LoVo (cell line): ENCODE measurements around the gene NSL1.
"Not testable (repeated sequence)": the region's sequence is repeated elsewhere in the genome, so short reads cannot be mapped to it uniquely, and the experiment has no call there.

ENCODE experiments used
- DNase-seq: peaks from one replicate; pipeline ENCODE4 v3.0.0-alpha.2; 2016; ENCODE audit warnings: low spot score

Gene NSL1

GRCh38 chr1:212749821-212750535, 41.6 kb downstream of the NSL1 start:
- DNase-seq: peak; percentile 75

GRCh38 chr1:212746546-212746945, 45.0 kb downstream of the NSL1 start:
- DNase-seq: no peak

DNA sequence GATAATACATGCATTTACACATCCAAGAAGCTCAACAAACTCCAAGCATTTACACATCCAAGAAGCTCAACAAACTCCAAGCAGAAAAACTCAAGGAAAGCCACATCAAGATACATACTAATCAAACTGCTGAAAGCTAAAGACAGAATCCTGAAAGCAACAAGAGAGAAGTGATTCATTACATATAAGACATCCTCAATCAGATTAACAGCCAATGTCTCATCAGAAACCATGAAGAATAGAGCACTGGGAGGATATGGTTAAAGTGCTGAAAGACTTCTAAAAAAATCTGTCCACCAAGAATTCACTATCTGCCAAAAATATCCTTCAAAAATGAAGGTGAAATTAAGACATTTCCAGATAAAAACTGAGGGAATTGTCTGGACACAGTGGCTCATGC, 46.3 kb downstream of the NSL1 start:
- DNase-seq: no peak

DNA sequence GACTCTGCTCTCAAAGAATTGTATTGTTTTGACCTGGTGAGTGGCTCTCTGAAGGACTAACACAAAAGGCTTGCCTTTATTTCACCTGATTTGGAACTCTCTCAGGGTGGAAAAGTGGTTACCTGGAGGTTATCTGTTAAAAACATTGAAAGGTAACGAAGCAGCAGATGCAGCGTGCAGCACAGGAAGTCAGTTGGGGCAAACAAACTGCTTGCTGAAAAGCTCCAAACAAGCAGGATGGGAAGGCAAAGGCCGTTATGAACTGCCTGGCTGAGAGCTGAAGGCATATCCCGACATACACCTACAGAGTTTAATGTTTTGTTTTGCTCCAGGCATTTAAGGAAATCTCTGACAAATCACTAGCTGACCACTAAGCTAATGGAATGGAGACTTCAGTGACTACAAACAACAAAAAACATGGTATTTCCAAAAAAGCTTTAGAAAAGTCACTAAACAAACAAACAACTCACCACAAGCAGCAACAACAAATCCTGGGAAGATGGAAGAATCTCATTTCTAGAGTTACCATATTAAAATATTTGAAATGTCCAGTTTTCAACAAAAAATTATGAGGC, 47.6 kb downstream of the NSL1 start:
- DNase-seq: no peak

DNA sequence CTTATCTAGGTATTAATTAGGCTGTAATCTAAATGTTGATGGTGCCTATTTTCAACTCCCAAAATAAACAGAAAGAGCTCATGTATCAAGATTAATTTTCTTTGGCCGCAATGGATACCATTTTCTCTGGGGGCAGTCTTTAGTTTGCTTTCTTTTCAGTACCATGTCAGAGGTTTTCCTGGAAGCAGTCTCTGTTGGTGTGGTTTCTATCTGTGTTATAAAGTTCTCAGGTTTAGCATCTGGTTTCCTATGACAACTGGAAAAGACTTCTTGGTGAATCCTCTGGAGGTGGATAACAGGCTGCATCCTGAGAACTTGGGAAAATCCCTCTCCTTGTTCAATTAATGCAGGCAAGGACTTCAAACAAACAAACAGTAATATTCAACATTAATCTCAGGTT, 53.2 kb downstream of the NSL1 start:
- DNase-seq: no peak

DNA sequence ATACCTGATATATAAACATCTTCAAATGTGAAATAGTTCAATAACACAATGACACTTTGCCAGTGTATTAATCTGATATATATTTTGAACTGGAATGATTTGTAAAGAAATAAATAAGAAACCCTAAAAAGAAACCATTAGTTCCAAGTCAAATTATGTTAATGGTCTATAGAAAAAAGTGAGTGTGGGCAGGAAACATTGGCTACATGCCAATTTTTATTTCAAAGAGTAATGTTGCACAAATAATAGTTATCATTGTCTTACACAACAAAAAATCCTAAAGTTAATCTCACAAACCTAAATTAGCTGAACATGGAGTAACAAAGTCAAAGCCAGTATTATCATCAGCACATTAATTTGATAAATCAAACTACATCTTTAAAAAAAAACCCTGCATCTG, 54.0 kb downstream of the NSL1 start:
- no peak for DNase-seq

GRCh38 chr1:212733109-212733508, 58.5 kb downstream of the NSL1 start:
- DNase-seq: no peak

- no peak for DNase-seq
Measured at GRCh38 chr1:212731630-212732029, 59.9 kb downstream of the NSL1 start.

- no peak for DNase-seq
Measured at GRCh38 chr1:212728606-212729005, 63.0 kb downstream of the NSL1 start.

GRCh38 chr1:212727386-212728181, 64.0 kb downstream of the NSL1 start:
- no peak for DNase-seq

DNA sequence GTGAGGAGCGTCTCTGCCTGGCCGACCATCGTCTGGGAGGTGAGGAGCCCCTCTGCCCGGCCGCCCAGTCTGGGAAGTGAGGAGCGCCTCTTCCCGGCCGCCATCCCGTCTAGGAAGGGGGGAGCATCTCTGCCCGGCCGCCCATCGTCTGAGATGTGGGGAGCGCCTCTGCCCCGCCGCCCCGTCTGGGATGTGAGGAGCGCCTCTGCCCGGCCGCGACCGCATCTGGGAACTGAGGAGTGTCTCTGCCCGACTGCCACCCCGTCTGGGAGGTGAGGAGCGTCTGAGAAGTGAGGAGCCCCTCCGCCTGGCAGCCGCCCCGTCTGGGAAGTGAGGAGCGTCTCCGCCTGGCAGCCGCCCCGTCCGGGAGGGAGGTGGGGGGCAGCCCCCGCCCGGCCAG, 66.9 kb downstream of the NSL1 start:
- not testable (repeated sequence) for DNase-seq

DNA sequence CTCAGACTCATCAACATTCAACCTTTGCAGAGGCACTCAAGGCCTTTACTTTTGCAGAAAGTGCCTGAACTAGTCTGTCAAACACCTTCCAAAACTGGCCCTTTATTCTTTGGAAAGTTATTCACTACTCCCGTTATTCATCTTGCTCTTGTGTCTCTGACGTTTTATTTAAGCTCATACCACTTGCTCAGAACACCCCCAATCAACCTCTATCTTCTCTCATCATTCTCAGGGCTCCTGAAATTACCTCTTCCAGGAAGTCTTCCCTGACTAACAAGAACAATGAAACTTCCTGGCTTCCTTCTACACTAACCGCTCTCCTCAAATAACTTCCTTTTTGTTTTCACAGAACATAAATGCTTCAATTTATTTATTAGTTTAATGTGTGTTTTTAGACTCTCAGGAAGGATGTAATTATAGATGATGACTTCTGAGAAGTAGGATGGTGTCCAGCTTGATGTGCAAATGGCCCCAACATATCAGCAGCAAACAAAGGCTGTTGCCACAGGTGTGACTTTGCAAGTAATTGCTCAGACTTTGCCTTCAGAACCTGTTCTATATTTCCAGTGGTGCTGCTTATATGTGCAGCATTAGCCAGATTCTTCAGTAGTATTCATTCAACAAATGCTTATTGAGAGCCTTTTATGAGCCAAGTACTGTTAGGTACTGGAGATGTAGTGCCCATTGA, 69.2 kb downstream of the NSL1 start:
- DNase-seq: no peak

DNA sequence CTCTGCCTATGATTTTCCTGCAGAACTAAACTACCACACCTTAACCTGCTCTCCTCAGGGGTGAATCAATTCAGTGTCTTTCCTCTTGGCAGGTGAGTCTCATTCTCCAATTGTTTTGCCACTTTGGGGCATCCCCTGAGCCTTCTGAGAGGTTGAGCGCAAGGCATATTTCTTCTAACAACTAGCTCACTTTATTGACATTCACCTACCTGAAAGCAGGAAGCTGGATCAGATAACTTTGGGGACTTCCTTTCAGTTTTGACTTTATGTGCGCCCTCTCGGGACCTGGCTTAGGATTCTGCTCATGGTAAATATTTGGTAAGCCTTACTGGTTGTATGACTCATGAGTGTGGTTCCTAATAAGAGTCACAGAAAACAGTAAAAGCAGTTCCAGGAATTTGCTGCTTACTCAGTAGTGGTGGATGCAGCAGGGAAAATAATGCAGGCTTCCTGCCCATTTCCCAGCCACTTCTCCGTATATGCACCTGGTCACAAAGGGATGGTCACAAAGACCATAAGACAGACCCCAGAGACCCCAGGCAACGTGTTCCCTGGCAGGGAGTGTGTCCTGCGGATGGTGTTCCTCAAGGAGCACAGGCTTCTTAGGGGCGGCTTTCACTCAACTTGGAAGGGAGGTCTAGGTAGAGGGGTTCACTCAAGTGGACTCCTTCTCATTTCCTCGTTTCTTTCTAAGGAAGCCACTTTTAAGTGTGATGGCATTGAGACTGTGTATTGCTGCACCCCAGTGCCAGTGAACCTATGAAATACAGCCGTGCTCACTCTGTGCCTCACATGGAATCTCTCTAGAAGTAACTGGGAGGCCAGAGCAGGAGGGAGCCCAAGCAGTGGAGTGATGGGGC, 70.0 kb downstream of the NSL1 start:
- peak; percentile 72 for DNase-seq

- no peak for DNase-seq
Measured at GRCh38 chr1:212719633-212720032, 71.9 kb downstream of the NSL1 start.

DNA sequence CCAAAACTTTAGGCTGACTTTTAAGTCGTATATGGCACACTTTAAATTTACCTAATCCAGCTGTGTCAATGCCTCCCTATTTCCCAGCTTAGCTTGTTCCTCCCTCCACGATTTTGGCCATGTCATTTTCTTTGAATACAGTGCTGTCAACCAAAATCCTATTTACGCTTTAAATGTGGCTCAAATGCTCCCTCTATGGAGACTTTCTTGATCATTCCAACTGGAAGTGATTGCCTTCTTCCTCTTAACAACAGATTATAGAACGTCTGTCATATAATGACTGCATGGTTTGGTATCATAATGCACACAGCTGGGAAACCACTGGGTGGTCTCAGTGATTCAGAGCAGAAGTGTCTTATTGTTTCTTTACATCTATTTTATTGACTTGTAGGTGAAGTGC, 73.1 kb downstream of the NSL1 start:
- DNase-seq: no peak

DNA sequence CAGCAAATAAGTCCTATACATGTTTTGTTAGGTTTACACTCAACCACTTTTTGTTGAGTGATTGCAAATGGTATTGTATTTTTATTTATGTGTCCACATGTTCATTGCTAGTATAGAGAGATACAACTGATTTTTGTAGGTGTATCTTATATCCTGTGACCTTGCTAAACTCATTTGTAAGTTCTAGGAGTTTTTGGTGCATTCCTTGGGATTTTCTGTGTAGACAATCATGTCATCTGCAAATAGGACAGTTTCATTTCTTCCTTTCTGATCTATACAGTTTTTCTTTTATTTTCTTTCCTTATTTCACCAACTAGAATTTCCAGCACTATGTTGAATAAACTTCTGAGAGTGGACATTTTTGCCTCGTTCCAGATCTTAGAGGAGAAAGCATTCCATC, 75.4 kb downstream of the NSL1 start:
- DNase-seq: no peak

DNA sequence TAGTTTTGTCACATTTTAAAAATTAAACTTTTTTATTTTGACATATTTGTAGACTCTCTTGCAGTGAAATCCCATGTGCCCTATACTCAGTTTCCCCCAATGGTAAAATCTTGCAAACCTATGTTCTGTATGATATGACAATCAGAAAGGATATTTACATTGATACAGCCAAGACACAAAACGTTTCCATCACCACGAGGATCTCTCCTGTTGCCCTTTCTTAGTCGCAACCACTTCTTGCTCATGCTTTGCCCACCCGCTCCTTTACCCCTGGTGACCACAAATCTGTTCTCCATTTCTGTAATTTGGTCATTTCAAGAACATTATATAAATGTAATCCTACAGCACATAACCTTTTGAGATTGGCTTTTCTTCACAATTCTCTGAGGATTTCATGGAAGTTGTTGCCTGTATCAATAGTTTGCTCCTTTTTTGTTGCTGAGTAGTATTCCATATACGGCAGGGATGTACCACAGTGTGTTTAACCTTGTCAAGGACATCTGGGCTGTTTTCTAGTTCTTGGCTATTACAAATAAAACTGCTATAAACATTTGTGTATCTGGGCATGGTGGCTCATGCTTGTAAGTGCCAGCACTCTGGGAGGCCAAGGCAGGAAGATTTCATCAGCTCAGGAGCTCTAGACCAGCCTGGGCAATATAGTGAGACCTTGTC, 78.0 kb downstream of the NSL1 start:
- no peak for DNase-seq

DNA sequence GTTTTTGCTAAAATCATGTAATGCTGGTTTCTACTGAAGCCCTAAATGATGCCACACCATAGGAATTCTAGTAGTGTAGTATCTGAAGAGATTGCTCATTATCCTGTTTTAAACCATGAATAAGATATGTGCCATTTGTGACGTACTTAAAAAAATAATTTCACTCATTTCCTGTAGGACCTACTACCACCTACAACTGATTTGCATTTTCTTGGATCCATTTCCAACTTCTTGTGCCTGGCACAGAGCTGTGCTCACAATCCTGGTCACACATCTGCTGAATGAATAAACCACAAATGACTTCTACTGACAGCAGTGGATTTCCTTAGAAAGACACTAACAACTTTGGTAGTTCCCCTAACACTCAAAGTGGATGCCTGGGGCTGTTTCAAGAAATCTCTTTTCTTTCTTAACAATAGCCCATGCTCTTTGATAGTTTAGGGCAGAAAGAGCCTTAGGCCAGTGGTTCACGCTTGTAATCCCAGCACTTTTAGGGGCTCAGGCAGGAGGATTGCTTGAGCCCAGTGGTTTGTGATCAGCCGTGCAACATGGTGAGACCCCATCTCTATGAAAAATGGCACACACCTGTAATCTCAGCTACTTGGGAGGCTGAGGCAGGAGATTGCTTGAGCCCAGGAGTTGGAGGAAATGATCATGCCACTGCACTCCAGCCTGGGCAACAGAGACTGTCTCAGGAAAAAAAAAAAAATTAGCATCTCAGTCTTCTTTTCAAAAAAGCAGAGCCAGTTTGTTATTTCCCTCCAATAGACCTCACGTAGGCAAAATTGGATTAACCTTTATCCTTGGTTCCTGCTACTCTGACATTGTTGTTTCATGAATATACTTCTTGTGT, 78.9 kb downstream of the NSL1 start:
- no peak for DNase-seq

GRCh38 chr1:212711974-212712373, 79.6 kb downstream of the NSL1 start:
- not testable (repeated sequence) for DNase-seq

DNA sequence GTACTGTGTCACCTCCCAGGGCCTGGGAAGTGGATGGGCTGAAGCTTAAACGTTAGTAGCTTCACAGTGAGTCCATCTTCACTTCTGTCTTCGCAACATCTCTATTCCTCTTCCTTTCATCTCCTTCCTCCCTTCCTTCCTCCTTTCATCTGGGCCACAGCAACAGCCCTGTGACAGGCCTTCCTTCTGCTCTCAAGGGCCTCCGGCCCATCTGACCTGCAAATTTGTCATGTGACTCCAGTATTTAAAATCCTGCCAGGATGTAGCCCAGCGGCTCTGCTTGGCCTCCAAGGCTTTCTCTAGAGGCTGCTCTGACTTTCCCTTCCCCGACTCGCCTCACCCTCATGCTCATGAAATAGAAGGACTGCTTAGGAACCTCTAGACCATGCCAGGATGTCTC, 81.0 kb downstream of the NSL1 start:
- no peak for DNase-seq
